ENCODE results near the gene USP1. TPM values are rescaled to one million over a fixed set of nuclear protein-coding genes. Genes with fewer than 3 reads are reported as not detected.

The USP1 gene
- total and polyA plus RNA-seq, 2 of the 4 experiments (the other 2 are of a cell fraction), result 7.5 to 9.7 TPM

- Histone ChIP-seq H2BK15ac (ENCODE audit: low read depth, low read length) (no peak overlapping the region), H4K5ac (ENCODE audit: low read depth, low read length) (no peak overlapping the region), H2BK20ac (ENCODE audit: low read depth, low read length) (no peak overlapping the region), H3K9me3 (ENCODE audit: control insufficient read depth, insufficient read depth, low read length) (no peaks in the 10 kb centered on the region), H4K91ac (ENCODE audit: insufficient read depth, low read depth, low read length) (no peak overlapping the region), H2AK9ac (replicated peaks; ENCODE audit: low read depth, low read length, poor library complexity) (no peak overlapping the region), H3K9ac (ENCODE audit: low read depth, low read length) (no peak overlapping the region), H3K56ac (ENCODE audit: extremely low read depth, insufficient read depth, low read length) (no peak overlapping the region), H2AK5ac (ENCODE audit: low read depth, low read length) (no peak overlapping the region), H2BK120ac (ENCODE audit: low read depth, low read length) (no peak overlapping the region), H3K27me3 (ENCODE audit: control insufficient read depth, insufficient read depth, low read length) (no peaks in the 10 kb centered on the region), H3K23ac (ENCODE audit: low read depth, low read length) (no peak overlapping the region), H3K9me1 (ENCODE audit: insufficient read depth, low read length) (no peaks in the 10 kb centered on the region), H3K4me2 (ENCODE audit: low read depth, low read length) (no peak overlapping the region), H3K18ac (ENCODE audit: low read depth, low read length) (no peak overlapping the region), H3K4me1 (ENCODE audit: control insufficient read depth, insufficient read depth, low read length) (no peaks in the 10 kb centered on the region), H4K20me1 (ENCODE audit: insufficient read depth, low read length) (no peaks in the 10 kb centered on the region), H3K36me3 (ENCODE audit: control insufficient read depth, insufficient read depth, low read length) (peaks cover 17% of the 10 kb centered on the region), H2BK5ac (ENCODE audit: low read depth, low read length, poor library complexity, severe bottlenecking) (no peak overlapping the region), H4K8ac (ENCODE audit: low read depth in 2 of 2, low read length in 2 of 2) (no peak overlapping the region), H3K4ac (ENCODE audit: low read depth, low read length) (no peak overlapping the region), H3K4me3 (ENCODE audit: insufficient read depth, low read depth, low read length) (no peak overlapping the region), H3K27ac (ENCODE audit: insufficient read depth, low read length) (no peak overlapping the region), H3K79me1 (ENCODE audit: low read depth in 1 of 2, low read length in 2 of 2) (peaks cover 10 to 18% of the 10 kb centered on the region in 2 experiments), H3K14ac (replicated peaks; ENCODE audit: low read depth, low read length) (no peak overlapping the region), H2AFZ (replicated peaks; ENCODE audit: low read length, poor library complexity) (no peak overlapping the region)
- ChIA-PET CTCF (no interaction called here), POLR2A (ENCODE audit: unreplicated experiment) (no interaction called here)
- no peak for DNase-seq
- dilution Hi-C loops (cut with HindIII; ENCODE audit: low sequenced_read_pairs, unreplicated experiment), result no loop called here
- TF ChIP-seq RFX5 (IDR thresholded peaks at IDR 0.05; ENCODE audit: low read depth, low read length), result no peak
- TF ChIP-seq POLR2A (IDR thresholded peaks at IDR 0.05; ENCODE audit: low read depth, low read length), result no peak
- no peak for TF ChIP-seq CEBPB (IDR thresholded peaks at IDR 0.05; ENCODE audit: low read depth, low read length)
- TF ChIP-seq FOS (IDR thresholded peaks at IDR 0.05; ENCODE audit: low read depth, low read length), result no peak
- TF ChIP-seq CHD1 (IDR thresholded peaks at IDR 0.05; ENCODE audit: low read depth, low read length), result no peak
- no CpG with 5 or more reads among the region's 3 CpGs for WGBS, 2 experiments (ENCODE audit: extremely low coverage in 2 of 2, insufficient read length in 1 of 2)
- intact Hi-C loops (cut with micrococcal nuclease), result no loop called here
- ATAC-seq (ENCODE audit: low read depth), result no peak
- no TSS peak for BruUV-seq (replicated peaks)
- in situ Hi-C loops (cut with MboI; ENCODE audit: low sequenced_read_pairs), result no loop called here
Measured at GRCh38 chr1:62448221-62448933, 11.5 kb downstream of the USP1 start.

Data from IMR-90 (cell line).